T47D (cell line): ENCODE measurements around the gene SLC35G6.
A peak's percentile ranks its signal among the peaks of the same experiment; 100 is the strongest.
"Not testable (repeated sequence)": the region's sequence is repeated elsewhere in the genome, so short reads cannot be mapped to it uniquely, and the experiment has no call there.

Source experiments
- DNase-seq, 2 experiments: peaks; one replicate each; pipeline versions ENCODE4 v3.0.0 to v3.0.0-alpha.2; 2011 to 2012; ENCODE audit warnings: low read depth in 1 of 2, low spot score in 1 of 2
- JUND ChIP-seq: IDR thresholded peaks from 2 replicates; pipeline ENCODE4 v1.6.1; 2012; ENCODE audit warnings: low read depth
- in situ Hi-C: cut with HindIII; loops from 2 replicates; pipeline ENCODE4 v1.10.0; 2016; ENCODE audit warnings: low sequenced_read_pairs, low pct_unique_long_range_greater_than_20kb

Gene SLC35G6

GRCh38 chr17:7481275-7481674, at the start of gene SLC35G6:
Gene SLC35G6 (plus strand): TSS chr17:7481446. CDS start chr17:7481517, 71 bp downstream.
- in situ Hi-C loops = not testable (repeated sequence)

GRCh38 chr17:7432296-7432695, 49.0 kb upstream of the SLC35G6 start:
- no peak for DNase-seq
- no peak for TF ChIP-seq JUND
- in situ Hi-C loops = no loop called here

More at GRCh38 chr17:7481275-7481674, at the start of gene SLC35G6:
- not testable (repeated sequence) for DNase-seq

GRCh38 chr17:7435676-7436555, 45.3 kb upstream of the SLC35G6 start:
- DNase-seq = peak in 1 of 2 experiments; percentile 57
- TF ChIP-seq JUND = no peak
- in situ Hi-C loops = no loop called here

DNA sequence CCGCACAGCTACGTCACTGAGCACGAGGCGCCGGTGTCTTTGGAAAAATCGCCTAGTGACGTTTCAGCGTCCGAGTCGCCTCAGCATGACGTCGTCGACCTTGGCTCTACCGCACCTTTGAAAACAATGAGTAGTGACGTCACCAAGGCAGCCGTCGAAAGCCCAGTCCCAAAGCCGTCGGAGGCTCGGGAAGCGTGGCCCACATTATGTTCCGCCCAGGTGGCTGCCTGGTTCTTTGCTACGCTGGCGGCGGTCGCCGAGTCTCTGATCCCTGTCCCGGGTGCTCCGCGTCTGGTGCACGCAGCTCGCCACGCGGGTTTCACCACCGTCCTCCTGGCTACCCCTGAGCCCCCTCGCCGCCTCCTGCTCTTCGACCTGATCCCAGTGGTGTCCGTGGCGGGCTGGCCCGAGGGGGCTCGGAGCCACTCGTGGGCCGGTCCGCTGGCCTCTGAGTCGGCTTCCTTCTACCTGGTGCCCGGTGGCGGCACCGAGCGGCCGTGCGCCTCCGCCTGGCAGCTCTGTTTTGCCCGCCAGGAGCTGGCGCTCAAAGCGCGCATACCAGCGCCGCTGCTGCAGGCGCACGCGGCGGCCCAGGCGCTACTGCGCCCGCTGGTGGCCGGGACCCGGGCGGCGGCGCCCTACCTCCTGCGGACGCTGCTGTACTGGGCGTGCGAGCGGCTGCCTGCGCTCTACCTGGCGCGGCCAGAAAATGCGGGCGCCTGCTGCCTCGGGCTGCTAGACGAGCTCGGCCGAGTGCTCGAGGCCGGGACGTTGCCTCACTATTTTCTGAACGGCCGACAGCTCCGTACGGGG, 44.5 kb upstream of the SLC35G6 start:
- DNase-seq = peak; percentile 65 to 89
- in situ Hi-C loops = no loop called here
- TF ChIP-seq JUND = no peak

DNA sequence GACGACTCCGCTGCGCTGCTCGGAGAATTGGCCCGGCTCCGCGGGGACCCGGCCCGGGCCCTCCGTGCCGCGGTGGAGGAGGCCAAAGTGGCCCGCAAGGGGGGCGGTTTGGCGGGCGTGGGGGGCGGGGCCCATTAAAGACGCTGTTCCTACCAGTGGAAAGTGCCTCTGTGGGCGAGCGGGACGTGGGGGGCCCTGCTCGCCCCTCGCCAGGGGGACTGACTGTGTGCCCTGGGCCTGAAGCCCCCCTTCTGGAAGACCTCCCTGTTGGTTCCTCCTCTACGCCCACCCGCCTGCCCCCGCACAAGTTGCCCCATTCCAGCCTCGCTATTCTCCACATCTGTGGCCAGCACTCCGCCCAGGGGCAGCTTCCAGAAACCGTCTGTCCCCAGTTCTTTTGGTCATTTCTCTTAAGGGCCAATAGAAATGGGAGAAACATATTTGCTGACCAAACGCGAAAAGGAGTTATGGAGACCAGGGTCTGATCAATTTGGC, 43.8 kb upstream of the SLC35G6 start:
- DNase-seq = no peak
- in situ Hi-C loops = no loop called here
- no peak for TF ChIP-seq JUND

- no peak for TF ChIP-seq JUND
- no peak for DNase-seq
- in situ Hi-C loops = no loop called here
Measured at GRCh38 chr17:7437950-7438614, 43.2 kb upstream of the SLC35G6 start.

- TF ChIP-seq JUND = no peak
- in situ Hi-C loops = no loop called here
- no peak for DNase-seq
Measured at GRCh38 chr17:7438656-7439460, 42.4 kb upstream of the SLC35G6 start.

DNA sequence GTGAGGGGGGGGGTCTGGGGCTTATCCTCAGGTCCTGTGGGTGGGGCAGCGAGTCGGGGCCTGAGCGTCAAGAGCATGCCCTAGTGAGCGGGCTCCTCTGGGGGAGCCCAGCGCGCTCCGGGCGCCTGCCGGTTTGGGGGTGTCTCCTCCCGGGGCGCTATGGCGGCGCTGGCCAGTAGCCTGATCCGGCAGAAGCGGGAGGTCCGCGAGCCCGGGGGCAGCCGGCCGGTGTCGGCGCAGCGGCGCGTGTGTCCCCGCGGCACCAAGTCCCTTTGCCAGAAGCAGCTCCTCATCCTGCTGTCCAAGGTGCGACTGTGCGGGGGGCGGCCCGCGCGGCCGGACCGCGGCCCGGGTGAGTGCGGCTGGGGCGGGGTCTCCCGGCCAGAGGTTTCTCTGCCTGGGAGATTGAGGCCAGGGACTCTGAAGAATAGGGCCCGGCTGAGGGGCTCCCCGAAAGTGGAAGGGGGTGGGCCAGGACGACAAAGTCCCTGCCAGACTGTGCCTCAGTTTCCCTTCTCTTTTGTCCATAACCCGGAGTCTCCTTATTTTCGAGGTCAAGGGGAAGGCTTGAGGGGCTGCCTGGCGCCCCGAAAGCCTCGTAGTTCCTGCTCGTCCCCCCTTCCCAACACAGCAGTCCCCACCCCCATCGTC, 41.7 kb upstream of the SLC35G6 start, which contains the start of gene FGF11:
FGF11 (plus strand) TSS at position 51 of the 651 bp plus-strand sequence; CDS start at position 160, 109 bp downstream.
- in situ Hi-C loops = no loop called here
- no peak for DNase-seq
- TF ChIP-seq JUND = no peak

DNA sequence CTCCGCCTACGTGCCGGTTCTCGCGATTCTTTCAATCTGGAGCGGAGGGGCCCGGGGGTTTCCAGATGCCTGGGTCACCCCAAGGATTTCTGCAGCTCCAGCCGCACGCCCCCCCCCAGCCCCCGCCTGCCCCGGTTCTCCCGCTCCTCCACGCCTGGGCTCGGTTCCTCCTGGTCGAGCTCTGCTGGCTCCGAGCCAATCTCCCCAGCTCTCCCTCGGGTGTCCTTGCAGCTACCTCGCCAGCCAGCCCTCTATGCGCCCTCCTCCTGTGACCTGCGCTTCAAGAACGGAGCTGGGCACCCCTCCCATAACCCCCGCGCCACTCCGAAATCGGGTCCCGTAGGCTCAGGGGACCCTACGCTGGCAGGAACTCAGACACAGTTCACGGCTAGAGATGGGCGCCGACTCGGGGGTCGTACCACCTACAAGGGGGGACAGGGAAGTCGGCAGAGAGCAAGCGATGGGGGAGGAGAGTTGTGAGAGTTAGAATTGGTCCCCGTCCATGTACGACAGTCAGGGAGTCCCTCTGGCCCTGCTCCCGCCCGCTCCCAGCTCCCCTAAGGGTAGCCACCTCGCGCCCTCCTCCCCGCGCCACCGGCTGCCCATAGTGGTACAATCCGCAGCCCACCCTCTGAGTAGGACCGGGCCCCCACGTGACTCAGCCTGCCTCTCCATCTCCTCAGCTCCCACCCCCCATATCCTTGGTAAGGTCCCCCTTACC, 41.0 kb upstream of the SLC35G6 start:
- in situ Hi-C loops = no loop called here
- peak; percentile 32 to 58 for DNase-seq
- TF ChIP-seq JUND = no peak

DNA sequence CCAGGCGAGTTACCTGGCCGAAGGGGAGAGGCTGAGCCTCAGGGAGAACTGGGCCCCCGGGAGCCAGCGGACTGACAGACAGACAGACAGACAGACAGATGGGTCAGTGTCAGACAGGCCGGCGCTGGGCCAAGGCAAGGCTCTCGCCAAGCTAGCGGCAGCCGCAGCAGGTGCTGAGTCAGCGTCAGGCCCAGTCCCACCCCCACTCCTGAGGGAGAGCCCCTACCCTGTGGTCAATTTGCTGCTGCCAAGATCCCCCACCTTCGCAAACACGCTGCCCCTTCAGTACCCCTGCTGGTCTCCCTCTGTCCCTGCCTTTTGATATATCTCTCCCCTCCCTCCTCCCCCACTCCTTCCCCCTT, 40.4 kb upstream of the SLC35G6 start:
- in situ Hi-C loops = no loop called here

GRCh38 chr17:7441266-7441665, 40.0 kb upstream of the SLC35G6 start:
- TF ChIP-seq JUND = no peak
- no peak for DNase-seq
- in situ Hi-C loops = no loop called here

More for the DNA sequence above, 40.4 kb upstream of the SLC35G6 start:
- TF ChIP-seq JUND = no peak
- DNase-seq = no peak
